ENCODE data around the gene UBE2D3.
A peak's percentile ranks its signal among the peaks of the same experiment; 100 is the strongest.

The UBE2D3 gene

DNA sequence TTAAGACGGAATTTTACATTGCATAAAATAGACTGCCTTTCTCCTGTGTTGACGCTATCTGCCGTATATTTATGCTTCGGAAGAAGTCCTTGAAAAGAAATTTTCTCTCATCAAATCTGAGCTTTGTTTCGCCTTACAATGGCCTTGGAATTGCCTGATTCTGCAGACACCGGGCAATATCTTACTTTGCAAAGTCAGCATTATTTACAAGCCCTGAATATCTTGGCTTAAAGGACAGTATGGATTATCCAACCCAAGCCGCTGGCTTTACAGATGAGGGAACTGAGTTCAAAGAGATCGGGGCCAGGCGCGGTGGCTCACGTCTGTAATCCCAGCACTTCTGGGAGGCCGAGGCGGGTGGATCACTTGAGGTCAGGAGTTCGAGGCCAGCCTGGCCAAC, 65.4 kb downstream of the UBE2D3 start:
- Mint-ChIP-seq H3K27me3 (no peaks in the 10 kb centered on the region), H3K9me3 (peaks cover 2 to 6% of the 10 kb centered on the region in 2 donors), H3K4me3 (peak overlapping the region; percentile 85 to 89), H3K36me3 (peaks cover 20 to 27% of the 10 kb centered on the region in 2 donors), H3K27ac (no peak overlapping the region), H3K4me1 (peaks cover 26 to 33% of the 10 kb centered on the region in 2 donors)
- no peak for DNase-seq
- no peak for ATAC-seq (replicated peaks)

DNA sequence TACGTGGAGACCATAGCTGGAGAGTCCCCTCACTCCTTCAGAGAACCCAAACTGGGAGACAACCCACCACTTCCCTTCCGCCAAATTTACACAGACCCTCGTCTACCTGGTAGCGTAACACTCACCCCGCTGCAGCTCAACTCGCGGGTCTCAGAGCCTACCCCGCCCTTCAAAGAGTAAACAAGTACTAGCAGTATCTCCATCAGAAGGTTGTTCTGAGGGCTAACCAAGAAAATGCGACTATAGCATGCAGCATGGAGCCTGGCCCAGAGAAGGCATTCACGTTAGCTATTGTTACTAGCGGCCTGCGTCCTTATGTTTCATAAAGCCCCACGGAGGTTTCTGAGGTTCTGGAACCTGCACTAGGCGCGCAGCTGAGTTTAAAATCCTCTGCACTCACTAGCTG, 66.1 kb downstream of the UBE2D3 start:
- DNase-seq, result no peak
- H3K27ac Mint-ChIP-seq, result peak overlapping the region; percentile 96
- H3K4me3 Mint-ChIP-seq, result peak overlapping the region; percentile 85 to 89
- H3K9me3 Mint-ChIP-seq, result peaks cover 2 to 6% of the 10 kb centered on the region in 2 donors
- H3K27me3 Mint-ChIP-seq, result no peaks in the 10 kb centered on the region
- H3K4me1 Mint-ChIP-seq, result peaks cover 29 to 39% of the 10 kb centered on the region in 2 donors
- peak in 1 of 2 donors; percentile 20 for ATAC-seq (replicated peaks)
- H3K36me3 Mint-ChIP-seq, result peaks cover 22 to 29% of the 10 kb centered on the region in 2 donors

DNA sequence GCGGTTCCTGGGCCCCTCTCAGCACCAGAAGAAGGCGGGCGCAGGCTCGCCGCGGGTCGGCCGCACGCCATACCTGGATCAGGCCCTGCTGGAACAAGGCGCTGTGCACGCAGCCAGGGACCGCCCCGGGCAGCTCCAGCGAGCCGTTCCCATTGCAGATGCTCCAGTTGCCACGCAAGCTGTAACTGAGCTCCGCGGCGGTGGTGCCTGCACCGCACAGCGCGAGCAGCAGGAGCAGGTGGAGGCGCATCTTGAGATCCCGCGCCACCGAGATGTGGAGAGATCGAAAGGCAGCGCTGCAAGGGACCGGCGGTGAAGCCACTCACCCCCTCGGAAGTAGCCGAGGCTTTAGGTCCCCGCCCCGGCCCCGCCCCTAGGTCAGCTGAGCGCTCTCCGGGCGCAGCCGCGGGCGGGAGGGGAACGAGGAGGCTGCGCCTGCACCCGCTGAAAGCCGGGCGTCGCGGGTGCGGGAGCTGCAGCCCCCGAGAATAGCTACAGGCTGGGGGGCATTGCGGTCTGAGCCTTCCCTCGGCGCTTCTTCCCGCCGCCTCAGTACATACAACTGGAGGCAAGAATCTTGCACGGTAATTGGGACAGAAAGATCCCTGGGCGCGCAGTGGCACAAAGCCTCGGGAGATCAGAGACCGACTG, 66.6 kb downstream of the UBE2D3 start, which contains the start of gene MANBA:
Gene MANBA, minus strand, starts transcription at position 324 of the 651 bp plus-strand sequence. Its CDS starts 74 bp downstream, at position 250.
- Mint-ChIP-seq H3K4me3 (peak within 1 kb of the TSS; percentile 85 to 89), H3K27ac (peak within 1 kb of the TSS; percentile 96), H3K4me1 (peaks cover 32 to 44% of the 10 kb centered on the region in 2 donors), H3K36me3 (peaks cover 28 to 32% of the 10 kb centered on the region in 2 donors), H3K9me3 (peaks cover 2 to 6% of the 10 kb centered on the region in 2 donors), H3K27me3 (no peaks in the 10 kb centered on the region)
- DNase-seq (peak; percentile 77), ATAC-seq (replicated peaks) (peak; percentile 81 to 83)

DNA sequence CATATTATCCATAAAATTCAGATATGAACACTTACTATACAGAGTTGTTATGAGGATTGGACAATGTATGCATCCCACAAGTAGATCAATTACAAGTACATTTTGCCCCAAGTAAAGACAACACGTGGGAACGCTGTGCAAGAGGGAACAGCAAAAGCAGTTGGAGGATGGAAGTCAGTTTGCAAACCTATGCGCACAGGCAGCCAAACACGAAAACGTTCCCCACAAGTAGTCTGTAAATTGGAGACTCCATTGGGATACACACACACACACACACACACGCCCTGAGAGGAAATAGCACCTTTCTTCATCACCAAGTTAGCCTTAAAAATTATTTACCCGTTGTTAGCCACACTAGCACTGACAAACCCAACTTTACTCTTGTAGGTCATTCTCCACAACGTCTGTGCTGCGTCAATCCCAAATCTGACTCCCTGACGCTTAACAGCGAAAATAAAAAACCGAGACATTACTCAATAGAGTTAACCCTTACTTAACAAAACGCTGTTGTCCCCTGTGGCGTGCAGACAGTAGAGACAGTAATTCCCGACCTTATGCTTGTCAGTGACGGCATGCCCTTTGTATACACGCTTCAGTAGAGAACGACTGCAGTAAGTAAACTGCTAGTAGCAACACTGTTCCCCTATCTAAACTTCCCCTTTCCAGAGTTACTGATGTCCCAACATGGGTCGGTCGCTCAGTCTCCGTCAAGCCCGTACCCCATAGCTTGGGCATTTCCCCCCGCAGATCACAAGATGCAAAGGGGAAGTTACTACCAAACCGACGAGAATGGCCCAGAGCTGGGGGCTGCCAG, 67.3 kb downstream of the UBE2D3 start:
- ATAC-seq (replicated peaks) (peak; percentile 88 to 89), DNase-seq (peak; percentile 87)
- H3K9me3 Mint-ChIP-seq, result peaks cover 0 to 2% of the 10 kb centered on the region in 2 donors

DNA sequence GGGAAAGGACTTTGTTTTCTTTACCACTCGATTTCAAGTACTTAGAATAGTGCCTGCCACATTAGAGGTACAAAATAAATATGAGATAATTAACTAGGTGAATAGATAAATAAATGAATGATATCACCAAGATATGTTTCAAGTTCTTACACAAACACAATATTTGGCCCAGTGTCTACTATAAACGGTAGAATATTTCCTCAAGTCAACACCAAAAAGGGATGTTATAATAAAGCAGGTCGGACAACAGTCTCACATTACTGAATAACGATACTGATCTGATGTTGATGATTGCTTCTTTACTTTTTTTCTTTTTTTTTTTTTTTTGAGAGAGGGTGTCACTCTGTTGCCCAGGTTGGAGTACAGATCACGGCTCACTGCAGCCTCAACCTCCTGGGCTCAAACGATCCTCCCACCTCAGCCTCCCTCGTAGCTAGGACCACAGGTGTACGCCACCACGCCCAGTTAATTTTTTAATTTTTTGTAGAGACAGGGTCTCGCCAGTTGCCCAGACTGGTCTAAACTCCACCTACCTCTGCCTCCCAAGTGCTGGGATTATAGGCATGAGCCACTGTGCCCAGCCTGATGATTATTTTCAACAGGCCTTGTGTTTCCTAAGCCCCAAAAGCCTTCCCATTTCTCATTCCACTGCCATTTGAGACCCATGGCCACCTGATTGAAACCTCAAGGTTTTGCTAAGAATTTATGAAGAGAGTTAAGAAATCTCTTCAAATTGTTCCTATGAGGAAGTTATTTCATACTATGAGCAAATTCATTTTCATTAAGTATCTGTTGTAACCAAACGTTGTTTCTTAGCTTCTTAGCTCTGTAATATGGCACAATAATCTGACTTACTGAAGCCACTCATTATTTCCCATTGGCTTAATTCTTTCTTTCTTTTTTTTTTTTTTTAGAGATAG, 68.8 kb downstream of the UBE2D3 start:
- Mint-ChIP-seq H3K27ac (peak overlapping the region; percentile 96), H3K4me1 (peaks cover 32 to 44% of the 10 kb centered on the region in 2 donors), H3K36me3 (peaks cover 28 to 32% of the 10 kb centered on the region in 2 donors), H3K27me3 (no peaks in the 10 kb centered on the region), H3K9me3 (no peaks in the 10 kb centered on the region), H3K4me3 (peak overlapping the region; percentile 85 to 89)
- no peak for ATAC-seq (replicated peaks)
- no peak for DNase-seq

More for the DNA sequence above, 67.3 kb downstream of the UBE2D3 start:
- peak overlapping the region; percentile 85 to 89 for H3K4me3 Mint-ChIP-seq
- peak overlapping the region; percentile 96 for H3K27ac Mint-ChIP-seq
- no peaks in the 10 kb centered on the region for H3K27me3 Mint-ChIP-seq
- peaks cover 28 to 31% of the 10 kb centered on the region in 2 donors for H3K36me3 Mint-ChIP-seq
- H3K4me1 Mint-ChIP-seq, result peaks cover 32 to 44% of the 10 kb centered on the region in 2 donors

DNA sequence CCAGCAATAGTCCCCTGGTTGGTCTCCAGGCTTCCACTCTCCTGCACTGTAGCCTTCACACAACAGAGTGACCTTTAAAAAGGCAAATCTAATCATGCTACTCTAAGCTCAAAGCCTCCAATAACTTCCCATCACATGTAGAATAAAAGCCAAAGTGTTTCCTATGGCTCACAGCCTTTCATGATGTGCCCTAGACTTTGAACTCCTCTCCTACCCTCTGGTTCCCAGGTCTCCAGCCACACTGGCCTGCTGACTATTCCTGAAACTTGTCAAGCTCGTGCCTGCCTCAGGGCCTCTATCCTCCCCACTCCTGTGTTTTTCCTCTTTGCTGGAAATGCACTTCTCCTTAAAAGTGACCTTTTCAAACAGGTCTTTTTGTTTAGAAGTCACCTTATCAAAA, 69.7 kb downstream of the UBE2D3 start:
- peaks cover 32 to 44% of the 10 kb centered on the region in 2 donors for H3K4me1 Mint-ChIP-seq
- DNase-seq (no peak), ATAC-seq (replicated peaks) (no peak)
- H3K4me3 Mint-ChIP-seq, result peak overlapping the region; percentile 22 to 46
- no peaks in the 10 kb centered on the region for H3K9me3 Mint-ChIP-seq
- peak overlapping the region; percentile 15 for H3K27ac Mint-ChIP-seq
- peaks cover 28 to 32% of the 10 kb centered on the region in 2 donors for H3K36me3 Mint-ChIP-seq
- H3K27me3 Mint-ChIP-seq, result no peaks in the 10 kb centered on the region

DNA sequence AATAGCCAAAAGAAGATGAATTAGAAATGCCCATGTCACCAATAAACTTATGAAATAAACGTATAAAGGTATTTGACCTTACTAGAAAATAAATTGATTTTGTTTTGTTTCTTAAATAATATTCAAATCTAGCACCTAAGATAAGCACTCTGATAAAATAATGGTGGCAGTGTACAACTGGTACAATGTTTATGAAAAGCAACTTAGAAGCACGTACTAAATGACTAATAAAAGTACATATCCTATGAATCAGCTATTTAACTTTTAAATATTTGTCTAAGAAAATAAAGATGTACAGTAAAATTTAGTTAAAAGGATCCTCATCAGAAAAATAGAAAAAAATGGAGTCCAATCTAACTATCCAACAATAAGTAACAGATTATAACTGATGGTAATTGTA, 73.3 kb downstream of the UBE2D3 start:
- no peaks in the 10 kb centered on the region for H3K9me3 Mint-ChIP-seq
- H3K27me3 Mint-ChIP-seq, result no peaks in the 10 kb centered on the region
- DNase-seq (no peak), ATAC-seq (replicated peaks) (no peak)
- H3K36me3 Mint-ChIP-seq, result peaks cover 41 to 42% of the 10 kb centered on the region in 2 donors
- H3K27ac Mint-ChIP-seq, result peak overlapping the region; percentile 56
- no peak overlapping the region for H3K4me3 Mint-ChIP-seq
- peaks cover 22 to 32% of the 10 kb centered on the region in 2 donors for H3K4me1 Mint-ChIP-seq

DNA sequence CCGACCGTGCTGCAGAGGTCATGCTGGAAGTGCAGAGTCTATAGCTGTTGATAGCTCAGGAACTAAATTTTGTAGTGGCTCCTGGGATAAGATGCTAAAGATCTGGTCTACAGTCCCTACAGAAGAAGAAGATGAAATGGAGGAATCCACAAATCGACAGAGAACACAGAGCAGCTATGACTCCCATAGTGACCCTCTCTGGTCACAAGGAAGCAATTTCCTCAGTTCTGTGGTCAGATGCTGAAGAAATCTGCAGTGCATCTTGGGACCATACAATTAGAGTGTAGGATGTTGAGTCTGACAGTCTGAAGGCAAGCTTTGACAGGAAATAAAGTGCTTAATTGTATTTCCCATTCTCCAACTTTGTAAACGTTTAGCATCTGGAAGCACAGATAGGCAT, 75.4 kb downstream of the UBE2D3 start:
- Mint-ChIP-seq H3K27me3 (no peaks in the 10 kb centered on the region), H3K27ac (no peak overlapping the region), H3K36me3 (peaks cover 28 to 31% of the 10 kb centered on the region in 2 donors), H3K9me3 (no peaks in the 10 kb centered on the region), H3K4me1 (peaks cover 10 to 19% of the 10 kb centered on the region in 2 donors), H3K4me3 (no peak overlapping the region)
- no peak for DNase-seq
- no peak for ATAC-seq (replicated peaks)

Data from stimulated activated naive B cell treated with anti-CD40 and anti-IgM and Interleukin-4, amounts not matched to agents 10 μg/mL and 1 μg/mL and 100 μg/mL, for 72 hours (primary cell).